A673 (cell line): ENCODE measurements around the gene FOXA2.

Source experiments
- EZH2 ChIP-seq: fragments of 200-600 bp; sonication (generic); IDR thresholded peaks from 2 replicates; pipeline ENCODE4 v1.6.1; 2017; ENCODE audit warnings: borderline replicate concordance, low read depth, mild to moderate bottlenecking, mixed read lengths, antibody characterized with exemption, low read length; ENCODE audit not compliant: poor library complexity, severe bottlenecking
- TF ChIP-seq, protein P1 (sequence below): fragments of 300-800, 200-600 bp; sonication (generic); conservative IDR thresholded peaks from 2 replicates; pipeline ENCODE4 v1.5.1; 2017; ENCODE audit warnings: low read depth, mild to moderate bottlenecking, antibody characterized with exemption, low read length, moderate library complexity, mixed read lengths

DNA sequence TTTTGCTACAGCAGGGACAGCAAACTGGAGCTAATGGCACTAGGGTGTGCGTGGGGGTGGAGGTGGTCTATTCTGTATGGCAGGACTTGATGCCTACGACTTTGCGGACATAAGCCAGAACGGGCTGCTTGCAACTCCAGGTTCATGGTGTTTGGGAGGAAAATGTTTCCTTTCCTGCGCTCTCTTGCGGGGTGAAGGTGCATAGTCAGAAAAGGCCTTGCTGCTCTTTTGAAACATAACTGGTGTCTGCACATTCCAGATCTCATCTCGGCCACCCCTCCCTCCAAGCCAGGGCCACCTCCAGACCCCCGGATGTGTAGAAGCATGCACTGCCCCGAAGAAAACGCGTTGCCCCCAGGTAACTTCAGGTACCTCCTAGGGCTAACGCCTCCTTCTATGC is 8.1 kb downstream of the FOXA2 start:
- TF ChIP-seq, protein P1, sequence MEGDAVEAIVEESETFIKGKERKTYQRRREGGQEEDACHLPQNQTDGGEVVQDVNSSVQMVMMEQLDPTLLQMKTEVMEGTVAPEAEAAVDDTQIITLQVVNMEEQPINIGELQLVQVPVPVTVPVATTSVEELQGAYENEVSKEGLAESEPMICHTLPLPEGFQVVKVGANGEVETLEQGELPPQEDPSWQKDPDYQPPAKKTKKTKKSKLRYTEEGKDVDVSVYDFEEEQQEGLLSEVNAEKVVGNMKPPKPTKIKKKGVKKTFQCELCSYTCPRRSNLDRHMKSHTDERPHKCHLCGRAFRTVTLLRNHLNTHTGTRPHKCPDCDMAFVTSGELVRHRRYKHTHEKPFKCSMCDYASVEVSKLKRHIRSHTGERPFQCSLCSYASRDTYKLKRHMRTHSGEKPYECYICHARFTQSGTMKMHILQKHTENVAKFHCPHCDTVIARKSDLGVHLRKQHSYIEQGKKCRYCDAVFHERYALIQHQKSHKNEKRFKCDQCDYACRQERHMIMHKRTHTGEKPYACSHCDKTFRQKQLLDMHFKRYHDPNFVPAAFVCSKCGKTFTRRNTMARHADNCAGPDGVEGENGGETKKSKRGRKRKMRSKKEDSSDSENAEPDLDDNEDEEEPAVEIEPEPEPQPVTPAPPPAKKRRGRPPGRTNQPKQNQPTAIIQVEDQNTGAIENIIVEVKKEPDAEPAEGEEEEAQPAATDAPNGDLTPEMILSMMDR, result no peak
- no peak for TF ChIP-seq EZH2
